RWPE1 (cell line): ENCODE results near the gene NEDD1.

Source experiments
- CTCF ChIA-PET: fragments of 350-600 bp; sonication (Branson Sonifier 250); formaldehyde crosslinking; extraction: SDS; loops from one replicate; lab custom pipeline; 2021; lab: Yijun Ruan, JAX
- POLR2A ChIA-PET: fragments of 400-600 bp; formaldehyde crosslinking; extraction: SDS; loops from one replicate; lab custom pipeline; 2020; ENCODE audit warnings: antibody characterized with exemption; ENCODE audit not compliant: low non-redundant PET; lab: Yijun Ruan, JAX
- DNase-seq: peaks from one replicate; pipeline ENCODE4 v3.0.0; 2012; ENCODE audit warnings: low spot score
- H3K27ac ChIP-seq: fragments of 450-650 bp; 2 replicates; pipeline ENCODE4 v1.5.1; 2017
- TF ChIP-seq, protein P1 (sequence below): fragments of 450-650 bp; conservative IDR thresholded peaks from 2 replicates; pipeline ENCODE4 v1.5.1; 2017; ENCODE audit warnings: low read depth, mild to moderate bottlenecking

Gene NEDD1

DNA sequence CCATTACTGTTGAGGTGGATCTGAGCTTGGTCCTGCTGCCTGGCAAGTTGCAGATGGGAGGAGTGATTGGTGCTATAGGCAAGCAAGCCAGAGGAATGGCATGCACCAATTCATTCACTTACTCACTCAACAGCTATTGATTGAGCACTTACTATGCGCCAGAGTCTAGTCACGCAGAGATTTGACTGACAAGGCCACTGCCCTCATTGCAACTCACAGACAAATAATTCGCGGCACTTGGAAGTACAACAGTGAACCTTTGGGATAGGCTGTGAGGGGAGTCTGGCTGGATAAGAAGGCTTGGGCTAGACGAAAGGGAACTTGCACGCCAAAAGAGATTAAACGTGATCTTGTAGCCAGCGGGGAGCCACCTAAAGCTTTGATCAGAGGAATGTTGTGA is 96.2 kb downstream of the NEDD1 start:
- CTCF ChIA-PET = no interaction called here
- TF ChIP-seq, protein P1, sequence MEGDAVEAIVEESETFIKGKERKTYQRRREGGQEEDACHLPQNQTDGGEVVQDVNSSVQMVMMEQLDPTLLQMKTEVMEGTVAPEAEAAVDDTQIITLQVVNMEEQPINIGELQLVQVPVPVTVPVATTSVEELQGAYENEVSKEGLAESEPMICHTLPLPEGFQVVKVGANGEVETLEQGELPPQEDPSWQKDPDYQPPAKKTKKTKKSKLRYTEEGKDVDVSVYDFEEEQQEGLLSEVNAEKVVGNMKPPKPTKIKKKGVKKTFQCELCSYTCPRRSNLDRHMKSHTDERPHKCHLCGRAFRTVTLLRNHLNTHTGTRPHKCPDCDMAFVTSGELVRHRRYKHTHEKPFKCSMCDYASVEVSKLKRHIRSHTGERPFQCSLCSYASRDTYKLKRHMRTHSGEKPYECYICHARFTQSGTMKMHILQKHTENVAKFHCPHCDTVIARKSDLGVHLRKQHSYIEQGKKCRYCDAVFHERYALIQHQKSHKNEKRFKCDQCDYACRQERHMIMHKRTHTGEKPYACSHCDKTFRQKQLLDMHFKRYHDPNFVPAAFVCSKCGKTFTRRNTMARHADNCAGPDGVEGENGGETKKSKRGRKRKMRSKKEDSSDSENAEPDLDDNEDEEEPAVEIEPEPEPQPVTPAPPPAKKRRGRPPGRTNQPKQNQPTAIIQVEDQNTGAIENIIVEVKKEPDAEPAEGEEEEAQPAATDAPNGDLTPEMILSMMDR = no peak
- no peak overlapping the region for H3K27ac ChIP-seq
- no peak for DNase-seq
- POLR2A ChIA-PET = no interaction called here
